DOHH2 (cell line): ENCODE data around the gene ARAP3.
"Not testable (repeated sequence)": the region's sequence is repeated elsewhere in the genome, so short reads cannot be mapped to it uniquely, and the experiment has no call there.

Experiments
- H3F3A ChIP-seq: fragments of 200-600 bp; sonication (generic), shearing (Covaris generic); 2 replicates; pipeline ENCODE4 v1.6.0; 2016; ENCODE audit warnings: antibody characterized with exemption, mild to moderate bottlenecking; ENCODE audit not compliant: control insufficient read depth, insufficient read depth
- H3K27ac ChIP-seq: fragments of 200-600 bp; sonication (generic); 2 replicates; pipeline ENCODE4 v1.5.1; 2014; ENCODE audit warnings: low read depth, mild to moderate bottlenecking, low read length, moderate library complexity
- H3K27me3 ChIP-seq: fragments of 200-600 bp; sonication (generic); 2 replicates; pipeline ENCODE4 v1.6.1; 2014; ENCODE audit warnings: mild to moderate bottlenecking, low read length, mixed read lengths; ENCODE audit not compliant: control insufficient read depth
- H3K36me3 ChIP-seq: fragments of 200-600 bp; sonication (generic); 2 replicates; pipeline ENCODE4 v1.6.1; 2014; ENCODE audit warnings: mild to moderate bottlenecking, low read length, moderate library complexity, mixed read lengths; ENCODE audit not compliant: control insufficient read depth
- H3K4me1 ChIP-seq: fragments of 200-600 bp; sonication (generic); 2 replicates; pipeline ENCODE4 v1.6.1; 2014; ENCODE audit warnings: mild to moderate bottlenecking, low read length, mixed read lengths; ENCODE audit not compliant: control insufficient read depth
- H3K4me2 ChIP-seq: fragments of 200-600 bp; sonication (generic); 2 replicates; pipeline ENCODE4 v1.6.0; 2014; ENCODE audit warnings: mild to moderate bottlenecking, low read length, moderate library complexity
- H3K4me3 ChIP-seq: fragments of 200-600 bp; sonication (generic); 2 replicates; pipeline ENCODE4 v1.5.1; 2014; ENCODE audit warnings: mild to moderate bottlenecking, low read length, mixed read lengths
- H3K79me2 ChIP-seq: fragments of 200-600 bp; sonication (generic); 2 replicates; pipeline ENCODE4 v1.6.1; 2014; ENCODE audit warnings: mild to moderate bottlenecking, low read length, mixed read lengths; ENCODE audit not compliant: control insufficient read depth
- H3K9me2 ChIP-seq: fragments of 200-600 bp; sonication (generic); replicated peaks from 2 replicates; pipeline ENCODE4 v1.6.1; 2014; ENCODE audit warnings: mild to moderate bottlenecking, low read length, mixed read lengths; ENCODE audit not compliant: control insufficient read depth
- H3K9me3 ChIP-seq: fragments of 200-600 bp; sonication (generic); 2 replicates; pipeline ENCODE4 v1.6.1; 2014; ENCODE audit warnings: antibody characterized with exemption, low read length, mixed read lengths; ENCODE audit not compliant: control insufficient read depth, insufficient read depth
- H4K20me1 ChIP-seq: fragments of 200-600 bp; sonication (generic); 2 replicates; pipeline ENCODE4 v1.6.0; 2014; ENCODE audit warnings: low read depth, mild to moderate bottlenecking, antibody characterized with exemption, low read length, moderate library complexity; ENCODE audit not compliant: control insufficient read depth, insufficient read depth
- EZH2phosphoT487 ChIP-seq: fragments of 200-600 bp; sonication (generic); IDR thresholded peaks from 2 replicates; pipeline ENCODE4 v1.6.1; 2017; ENCODE audit warnings: borderline replicate concordance, mild to moderate bottlenecking, antibody characterized with exemption, low read length, moderate library complexity, mixed read lengths
- TF ChIP-seq, protein P1 (sequence below): fragments of 200-600 bp; sonication (generic); IDR thresholded peaks from one replicate; pipeline ENCODE4 v1.5.1; 2014; ENCODE audit warnings: antibody characterized with exemption, mild to moderate bottlenecking, low read depth, low read length; ENCODE audit not compliant: poor library complexity, severe bottlenecking

The ARAP3 gene

GRCh38 chr5:141725891-141726290 is 43.9 kb upstream of the ARAP3 start:
- Histone ChIP-seq H4K20me1 (no peaks in the 10 kb centered on the region), H3K36me3 (no peaks in the 10 kb centered on the region), H3K27me3 (peaks cover 8% of the 10 kb centered on the region), H3K4me2 (no peak overlapping the region), H3K79me2 (no peaks in the 10 kb centered on the region), H3K4me1 (no peaks in the 10 kb centered on the region), H3K9me3 (no peaks in the 10 kb centered on the region), H3K27ac (no peak overlapping the region), H3K9me2 (no peaks in the 10 kb centered on the region), H3K4me3 (no peak overlapping the region), H3F3A (no peaks in the 10 kb centered on the region)
- TF ChIP-seq, protein P1, sequence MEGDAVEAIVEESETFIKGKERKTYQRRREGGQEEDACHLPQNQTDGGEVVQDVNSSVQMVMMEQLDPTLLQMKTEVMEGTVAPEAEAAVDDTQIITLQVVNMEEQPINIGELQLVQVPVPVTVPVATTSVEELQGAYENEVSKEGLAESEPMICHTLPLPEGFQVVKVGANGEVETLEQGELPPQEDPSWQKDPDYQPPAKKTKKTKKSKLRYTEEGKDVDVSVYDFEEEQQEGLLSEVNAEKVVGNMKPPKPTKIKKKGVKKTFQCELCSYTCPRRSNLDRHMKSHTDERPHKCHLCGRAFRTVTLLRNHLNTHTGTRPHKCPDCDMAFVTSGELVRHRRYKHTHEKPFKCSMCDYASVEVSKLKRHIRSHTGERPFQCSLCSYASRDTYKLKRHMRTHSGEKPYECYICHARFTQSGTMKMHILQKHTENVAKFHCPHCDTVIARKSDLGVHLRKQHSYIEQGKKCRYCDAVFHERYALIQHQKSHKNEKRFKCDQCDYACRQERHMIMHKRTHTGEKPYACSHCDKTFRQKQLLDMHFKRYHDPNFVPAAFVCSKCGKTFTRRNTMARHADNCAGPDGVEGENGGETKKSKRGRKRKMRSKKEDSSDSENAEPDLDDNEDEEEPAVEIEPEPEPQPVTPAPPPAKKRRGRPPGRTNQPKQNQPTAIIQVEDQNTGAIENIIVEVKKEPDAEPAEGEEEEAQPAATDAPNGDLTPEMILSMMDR = no peak
- no peak for TF ChIP-seq EZH2phosphoT487

- not testable (repeated sequence) for H4K20me1 ChIP-seq, H3K36me3 ChIP-seq, H3K4me2 ChIP-seq, H3K27ac ChIP-seq, H3K9me3 ChIP-seq, H3K4me1 ChIP-seq, H3F3A ChIP-seq, H3K79me2 ChIP-seq, H3K4me3 ChIP-seq, H3K9me2 ChIP-seq, H3K27me3 ChIP-seq
Observed at GRCh38 chr5:141725174-141725573, 43.1 kb upstream of the ARAP3 start.

GRCh38 chr5:141722266-141722665 is 40.2 kb upstream of the ARAP3 start:
- H3K79me2 ChIP-seq = no peaks in the 10 kb centered on the region
- no peaks in the 10 kb centered on the region for H3K36me3 ChIP-seq
- H3K27ac ChIP-seq = no peak overlapping the region
- no peaks in the 10 kb centered on the region for H3K9me2 ChIP-seq
- H3F3A ChIP-seq = no peaks in the 10 kb centered on the region
- H3K4me1 ChIP-seq = peaks cover 4% of the 10 kb centered on the region
- H4K20me1 ChIP-seq = no peaks in the 10 kb centered on the region
- H3K4me3 ChIP-seq = no peak overlapping the region
- H3K9me3 ChIP-seq = no peaks in the 10 kb centered on the region
- H3K27me3 ChIP-seq = peaks cover 11% of the 10 kb centered on the region
- no peak overlapping the region for H3K4me2 ChIP-seq
- TF ChIP-seq EZH2phosphoT487 = no peak
- TF ChIP-seq, protein P1 = no peak

DNA sequence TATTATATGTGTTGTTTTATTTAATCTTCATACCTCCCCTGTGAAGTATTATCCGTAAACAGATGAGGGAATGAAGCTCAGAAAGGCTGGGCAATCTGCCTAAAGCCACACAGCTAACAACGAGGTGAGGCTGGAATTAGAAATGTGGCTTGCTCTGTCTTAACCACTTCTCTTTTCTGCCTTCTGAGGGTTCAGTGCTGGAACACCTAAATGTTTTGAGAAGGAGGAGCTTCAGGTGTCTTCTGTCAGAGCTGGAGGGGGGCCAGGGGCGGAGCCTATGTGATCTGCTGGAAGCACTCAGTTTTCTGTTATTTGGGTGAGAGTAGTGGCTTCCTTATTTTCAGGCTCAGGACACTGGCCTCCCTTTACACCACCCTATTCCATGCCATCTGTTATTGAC is 35.0 kb upstream of the ARAP3 start:
- no peak overlapping the region for H3K27ac ChIP-seq
- no peaks in the 10 kb centered on the region for H3K79me2 ChIP-seq
- H4K20me1 ChIP-seq = no peaks in the 10 kb centered on the region
- no peaks in the 10 kb centered on the region for H3K9me2 ChIP-seq
- TF ChIP-seq, protein P1 = no peak
- no peak for TF ChIP-seq EZH2phosphoT487
- no peaks in the 10 kb centered on the region for H3K9me3 ChIP-seq
- no peak overlapping the region for H3K4me3 ChIP-seq
- H3K36me3 ChIP-seq = no peaks in the 10 kb centered on the region
- peaks cover 22% of the 10 kb centered on the region for H3K4me1 ChIP-seq
- H3K27me3 ChIP-seq = peaks cover 8% of the 10 kb centered on the region; the same call in 1 of the 2 replicates
- H3K4me2 ChIP-seq = no peak overlapping the region
- H3F3A ChIP-seq = no peaks in the 10 kb centered on the region
